NT2/D1 (cell line): ENCODE results near the gene AHRR.

ENCODE experiments used
- DNase-seq: peaks from one replicate; pipeline ENCODE4 v3.0.0-alpha.2; 2011; ENCODE audit warnings: low read depth, low spot score
- H3K27me3 ChIP-seq: 2 replicates; pipeline ENCODE4 v1.6.0; 2011; ENCODE audit warnings: mild to moderate bottlenecking; ENCODE audit not compliant: insufficient read length, insufficient read depth
- H3K36me3 ChIP-seq: 2 replicates; pipeline ENCODE4 v1.6.1; 2011; ENCODE audit warnings: mild to moderate bottlenecking, low read length, mixed read lengths; ENCODE audit not compliant: insufficient read depth, insufficient read length
- H3K4me1 ChIP-seq: 2 replicates; pipeline ENCODE4 v1.5.1; 2011; ENCODE audit not compliant: insufficient read depth, insufficient read length
- H3K4me3 ChIP-seq: 2 replicates; pipeline ENCODE4 v1.5.1; 2011; ENCODE audit warnings: low read depth; ENCODE audit not compliant: insufficient read length
- H3K9ac ChIP-seq: 2 replicates; pipeline ENCODE4 v1.6.0; 2011; ENCODE audit warnings: low read depth; ENCODE audit not compliant: insufficient read length
- H3K9me3 ChIP-seq: 2 replicates; pipeline ENCODE4 v1.5.1; 2011; ENCODE audit warnings: mild to moderate bottlenecking, low read length; ENCODE audit not compliant: insufficient read depth
- SUZ12 ChIP-seq: IDR thresholded peaks from 2 replicates; pipeline ENCODE4 v1.6.1; 2011; ENCODE audit not compliant: insufficient read length, insufficient read depth; ENCODE audit errors: extremely low read depth
- YY1 ChIP-seq: IDR thresholded peaks from 2 replicates; pipeline ENCODE4 v1.6.1; 2011; ENCODE audit not compliant: insufficient read length, insufficient read depth
- ZNF274 ChIP-seq: IDR thresholded peaks from 2 replicates; pipeline ENCODE4 v1.6.1; 2011; ENCODE audit warnings: mild to moderate bottlenecking, low read depth, low read length

Gene AHRR

GRCh38 chr5:329121-329735 is 7.7 kb downstream of the AHRR start:
- TF ChIP-seq YY1, result no peak
- no peak for TF ChIP-seq SUZ12
- no peak for TF ChIP-seq ZNF274
- no peak for DNase-seq
- no peaks in the 10 kb centered on the region for H3K4me1 ChIP-seq
- H3K27me3 ChIP-seq, result no peaks in the 10 kb centered on the region
- H3K36me3 ChIP-seq, result no peaks in the 10 kb centered on the region
- no peak overlapping the region for H3K9ac ChIP-seq
- H3K9me3 ChIP-seq, result no peaks in the 10 kb centered on the region
- H3K4me3 ChIP-seq, result no peak overlapping the region

GRCh38 chr5:329768-330167 is 8.3 kb downstream of the AHRR start:
- no peaks in the 10 kb centered on the region for H3K9me3 ChIP-seq
- H3K27me3 ChIP-seq, result no peaks in the 10 kb centered on the region
- DNase-seq, result no peak
- TF ChIP-seq ZNF274 (no peak), SUZ12 (no peak), YY1 (no peak)
- H3K36me3 ChIP-seq, result no peaks in the 10 kb centered on the region
- no peaks in the 10 kb centered on the region for H3K4me1 ChIP-seq
- no peak overlapping the region for H3K9ac ChIP-seq
- no peak overlapping the region for H3K4me3 ChIP-seq

DNA sequence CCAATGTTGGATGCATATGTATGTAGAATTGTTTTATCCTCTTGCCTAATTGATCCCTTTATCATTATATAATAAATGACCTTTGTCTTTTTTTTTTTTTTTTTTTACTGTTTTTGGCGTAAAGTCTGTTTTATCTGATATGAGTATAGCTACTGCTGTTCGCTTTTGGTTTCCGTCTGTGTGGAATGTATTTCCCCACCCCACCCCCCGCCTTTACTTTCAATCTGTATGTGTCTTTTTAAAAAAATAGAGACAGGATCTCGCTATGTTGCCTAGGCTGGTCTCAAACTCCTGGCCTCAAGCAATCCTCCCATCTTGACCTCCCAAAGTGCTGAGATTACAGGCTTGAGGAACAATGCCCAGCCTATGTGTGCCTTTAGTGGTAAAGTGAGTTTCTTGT is 11.3 kb downstream of the AHRR start:
- Histone ChIP-seq H3K4me1 (no peaks in the 10 kb centered on the region), H3K9me3 (no peaks in the 10 kb centered on the region), H3K36me3 (no peaks in the 10 kb centered on the region), H3K27me3 (no peaks in the 10 kb centered on the region), H3K9ac (no peak overlapping the region), H3K4me3 (no peak overlapping the region)
- no peak for TF ChIP-seq YY1
- no peak for TF ChIP-seq ZNF274
- no peak for TF ChIP-seq SUZ12
- DNase-seq, result no peak

DNA sequence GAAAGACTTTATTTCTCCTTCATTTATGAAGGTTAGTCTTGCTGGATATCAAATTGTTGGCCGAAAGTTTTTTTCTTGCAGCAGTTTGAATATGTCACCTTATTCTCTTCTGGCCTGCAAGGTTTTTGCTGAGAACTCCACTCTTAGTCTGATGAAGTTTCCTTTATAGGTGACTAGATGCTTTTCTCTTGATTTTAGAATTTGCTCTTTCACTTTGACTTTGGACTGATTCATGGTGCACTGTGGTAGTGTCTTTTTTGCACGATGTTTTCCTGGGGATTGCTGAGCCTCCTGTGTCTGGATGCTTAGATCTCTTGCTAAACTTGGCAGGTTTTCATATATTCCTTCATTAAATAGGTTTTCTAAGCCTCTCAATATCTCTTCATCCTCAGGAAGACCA is 12.4 kb downstream of the AHRR start:
- H3K9ac ChIP-seq, result no peak overlapping the region
- no peaks in the 10 kb centered on the region for H3K4me1 ChIP-seq
- no peak for TF ChIP-seq ZNF274
- TF ChIP-seq SUZ12, result no peak
- TF ChIP-seq YY1, result no peak
- H3K4me3 ChIP-seq, result no peak overlapping the region
- H3K36me3 ChIP-seq, result no peaks in the 10 kb centered on the region
- H3K27me3 ChIP-seq, result no peaks in the 10 kb centered on the region
- H3K9me3 ChIP-seq, result no peaks in the 10 kb centered on the region
- no peak for DNase-seq

DNA sequence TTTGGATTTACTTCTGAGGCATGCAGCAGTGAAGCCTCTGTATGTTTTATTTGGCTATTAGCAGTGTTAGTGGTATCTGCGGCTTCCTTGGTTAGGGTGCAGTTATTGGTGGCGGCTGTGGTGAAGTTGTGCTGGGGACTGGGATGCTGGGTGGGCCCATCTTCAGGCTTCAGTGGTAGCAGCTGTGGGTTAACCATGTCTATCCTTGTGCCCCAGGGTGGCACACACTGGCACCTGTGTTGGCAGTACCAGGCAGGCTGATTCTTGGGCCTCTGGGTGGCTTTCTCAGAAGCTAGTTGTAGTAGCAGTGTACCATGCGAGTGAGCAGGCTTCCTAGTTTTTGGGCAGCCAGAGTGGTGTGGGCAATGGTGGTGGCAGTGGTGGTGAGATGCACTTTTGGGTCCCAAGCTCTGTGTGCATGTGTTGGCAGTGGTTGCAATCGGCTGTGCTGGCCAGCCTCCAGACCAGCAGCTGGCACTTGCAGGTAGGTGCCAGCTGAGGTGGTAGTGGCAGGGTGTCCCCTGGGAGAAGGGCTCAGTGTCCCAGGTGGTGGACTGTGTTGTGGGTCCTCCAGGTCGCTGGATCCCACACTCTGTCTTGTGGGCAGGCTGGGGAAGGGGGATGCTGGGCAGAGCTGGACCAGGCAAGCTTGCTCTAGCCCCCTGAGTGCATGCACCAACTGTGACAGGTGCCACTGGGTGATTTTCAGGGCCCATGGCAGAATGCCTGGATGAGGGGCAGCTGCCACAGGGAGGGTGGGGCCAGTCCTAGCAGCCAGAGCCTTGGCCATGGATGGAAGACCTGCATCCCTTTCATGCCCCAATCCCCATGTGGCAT is 13.6 kb downstream of the AHRR start:
- Histone ChIP-seq H3K27me3 (no peaks in the 10 kb centered on the region), H3K36me3 (no peaks in the 10 kb centered on the region), H3K9ac (no peak overlapping the region), H3K4me1 (no peaks in the 10 kb centered on the region), H3K4me3 (no peak overlapping the region), H3K9me3 (no peaks in the 10 kb centered on the region)
- TF ChIP-seq SUZ12, result no peak
- no peak for TF ChIP-seq ZNF274
- no peak for TF ChIP-seq YY1
- DNase-seq, result no peak

DNA sequence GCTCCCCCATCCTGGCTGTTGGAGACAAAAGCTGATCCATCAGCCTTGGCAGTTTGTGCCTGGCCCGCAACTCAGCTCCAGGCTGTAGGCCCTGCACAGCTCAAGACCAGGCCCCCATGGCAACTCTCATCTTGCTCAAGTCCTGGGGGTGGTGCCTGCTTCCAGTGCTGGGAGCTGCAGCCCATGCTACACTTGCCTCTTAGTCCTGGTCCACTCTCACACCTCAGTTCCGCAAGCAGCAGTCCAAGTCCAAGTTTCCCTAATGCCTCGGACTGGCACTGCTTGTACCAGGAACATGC is 14.2 kb downstream of the AHRR start:
- H3K4me1 ChIP-seq, result no peaks in the 10 kb centered on the region
- H3K9me3 ChIP-seq, result no peaks in the 10 kb centered on the region
- no peaks in the 10 kb centered on the region for H3K27me3 ChIP-seq
- TF ChIP-seq SUZ12 (no peak), YY1 (no peak), ZNF274 (no peak)
- no peak for DNase-seq
- H3K36me3 ChIP-seq, result no peaks in the 10 kb centered on the region
- H3K9ac ChIP-seq, result no peak overlapping the region
- no peak overlapping the region for H3K4me3 ChIP-seq

DNA sequence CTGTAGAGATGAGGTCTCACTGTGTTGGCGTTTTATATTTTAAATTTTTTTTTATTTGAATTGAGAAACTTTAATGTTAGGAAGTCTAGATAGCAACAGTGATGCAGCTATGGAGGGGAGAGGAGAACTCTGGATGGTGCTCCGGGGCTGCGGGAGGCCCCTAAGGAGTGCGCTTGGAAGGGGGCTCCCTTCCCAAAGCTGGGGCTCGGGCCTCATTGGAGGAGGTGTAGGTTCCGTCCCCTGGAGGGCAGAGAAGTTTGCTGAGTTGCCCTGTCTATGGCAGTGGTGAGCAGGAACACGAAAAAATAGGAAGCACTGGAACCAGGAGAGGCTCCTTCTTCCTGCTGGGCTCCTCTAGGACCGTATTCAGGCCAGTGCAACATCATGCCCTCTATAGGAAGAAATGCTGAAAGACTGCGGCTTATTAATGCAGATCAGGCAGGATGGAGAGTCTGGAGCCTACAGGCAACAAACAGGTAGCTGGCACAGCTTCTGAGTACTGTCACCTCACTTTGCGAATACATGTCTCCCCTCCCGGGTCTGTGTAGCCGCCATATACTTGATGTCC is 16.1 kb downstream of the AHRR start:
- Histone ChIP-seq H3K27me3 (no peaks in the 10 kb centered on the region), H3K9me3 (no peaks in the 10 kb centered on the region), H3K4me1 (no peaks in the 10 kb centered on the region), H3K9ac (peak overlapping the region; percentile 32), H3K36me3 (no peaks in the 10 kb centered on the region), H3K4me3 (no peak overlapping the region)
- DNase-seq, result peak; percentile 39
- TF ChIP-seq YY1 (no peak), ZNF274 (no peak), SUZ12 (no peak)
